B cell (primary cell): ENCODE measurements around the gene FBXO41. TPM values are rescaled to one million over a fixed set of nuclear protein-coding genes. Genes with fewer than 3 reads are reported as not detected.

Source experiments
- ATAC-seq: fragments of 200-7000 bp; cut with Tn5 transposase; one replicate; pipeline ENCODE4 v1.10.0; 2021; ENCODE audit warnings: low read depth, mild to moderate bottlenecking, moderate number of reproducible peaks, moderate library complexity
- CTCF ChIA-PET: fragments of 350-600 bp; sonication (Branson Sonifier 250); formaldehyde crosslinking; loops from one replicate; lab custom pipeline; 2021; ENCODE audit warnings: antibody characterized with exemption, inconsistent platforms; lab: Charles Lee
- POLR2A ChIA-PET: fragments of 350-600 bp; sonication (Branson Sonifier 250); formaldehyde crosslinking; loops from one replicate; lab custom pipeline; 2021; ENCODE audit warnings: antibody characterized with exemption; lab: Charles Lee
- DNase-seq: peaks from one replicate; pipeline ENCODE4 v3.0.0; 2013
- H2AFZ ChIP-seq: 2 replicates; pipeline ENCODE4 v1.6.1; 2012; ENCODE audit warnings: mild to moderate bottlenecking, low read depth, low read length; ENCODE audit not compliant: insufficient read depth, poor library complexity, severe bottlenecking
- H3K27ac ChIP-seq, 2 donors: 1 replicate in 1 of 2; 2 replicates in 1 of 2; pipeline ENCODE4 v1.5.1; 2012 to 2013; ENCODE audit warnings: low read length in 2 of 2, mild to moderate bottlenecking in 2 of 2, moderate library complexity in 1 of 2
- H3K27me3 ChIP-seq, 4 experiments: fragments of 200-600 bp in 1 of 4; sonication (generic) in 1 of 4; replicated peaks in 1 of 4; 1 replicate in 2 of 4; 2 replicates in 2 of 4; pipeline versions ENCODE4 v1.6.1 to v1.7.0; 2013 to 2016; ENCODE audit warnings: low read length in 3 of 4, mild to moderate bottlenecking in 2 of 4, mixed read lengths in 1 of 4, moderate library complexity in 1 of 4; ENCODE audit not compliant: insufficient read depth in 4 of 4, control insufficient read depth in 3 of 4; ENCODE audit errors: control extremely low read depth in 1 of 4
- H3K36me3 ChIP-seq, 2 experiments: replicated peaks in 1 of 2; 1 replicate in 1 of 2; 2 replicates in 1 of 2; pipeline versions ENCODE4 v1.6.1 to v1.7.1; 2013; ENCODE audit warnings: low read length in 1 of 2; ENCODE audit not compliant: insufficient read depth in 2 of 2, control insufficient read depth in 1 of 2; ENCODE audit errors: control extremely low read depth in 1 of 2, extremely low read depth in 1 of 2
- H3K4me1 ChIP-seq, 2 donors: fragments of 200-600 bp in 1 of 2; sonication (generic) in 1 of 2; 1 replicate in 1 of 2; 2 replicates in 1 of 2; pipeline versions ENCODE4 v1.5.1 to v1.6.1; 2013 to 2017; ENCODE audit warnings: low read length in 2 of 2; ENCODE audit not compliant: control insufficient read depth in 2 of 2, insufficient read depth in 2 of 2
- H3K4me2 ChIP-seq: replicated peaks from 2 replicates; pipeline ENCODE3; 2012; ENCODE audit warnings: mild to moderate bottlenecking, low read depth, low read length; ENCODE audit not compliant: poor library complexity, severe bottlenecking
- H3K4me3 ChIP-seq, 5 experiments: fragments of 200-600 bp in 1 of 5; sonication (generic) in 1 of 5; 1 replicate in 3 of 5; 2 replicates in 2 of 5; pipeline versions ENCODE4 v1.5.1 to v1.7.0; 2011 to 2016; ENCODE audit warnings: low read length in 4 of 5, mild to moderate bottlenecking in 4 of 5, low read depth in 2 of 5, control low read depth in 1 of 5, moderate library complexity in 1 of 5; ENCODE audit not compliant: insufficient read depth in 1 of 5; ENCODE audit errors: control extremely low read depth in 1 of 5, extremely low read depth in 1 of 5
- H3K79me2 ChIP-seq: fragments of 200-600 bp; sonication (generic); one replicate; pipeline ENCODE4 v1.6.0; 2016; ENCODE audit warnings: low read length; ENCODE audit not compliant: control insufficient read depth, insufficient read depth
- H3K9ac ChIP-seq: fragments of 200-600 bp; sonication (generic); 2 replicates; pipeline ENCODE4 v1.6.1; 2017; ENCODE audit warnings: mild to moderate bottlenecking, low read length, moderate library complexity
- H3K9me3 ChIP-seq, 3 donors: one replicate each; pipeline versions ENCODE4 v1.6.1 to v1.7.1; 2013; ENCODE audit warnings: low read length in 2 of 3; ENCODE audit not compliant: control insufficient read depth in 2 of 3, insufficient read depth in 1 of 3; ENCODE audit errors: control extremely low read depth in 1 of 3
- H4K20me1 ChIP-seq: 2 replicates; pipeline ENCODE4 v1.6.0; 2012; ENCODE audit warnings: mild to moderate bottlenecking, low read length; ENCODE audit not compliant: insufficient read depth, control insufficient read depth, poor library complexity, severe bottlenecking
- H3K27ac Mint-ChIP-seq: one replicate; pipeline ENCODE4 v1.8.0; 2021; ENCODE audit warnings: mixed read lengths
- H3K27me3 Mint-ChIP-seq: one replicate; pipeline ENCODE4 v1.8.0; 2021; ENCODE audit warnings: mixed read lengths
- H3K4me1 Mint-ChIP-seq: one replicate; pipeline ENCODE4 v1.8.0; 2021; ENCODE audit warnings: mixed read lengths
- H3K4me3 Mint-ChIP-seq: one replicate; pipeline ENCODE4 v1.8.0; 2021; ENCODE audit warnings: mixed read lengths
- H3K9me3 Mint-ChIP-seq: one replicate; pipeline ENCODE4 v1.8.0; 2022; ENCODE audit warnings: mixed read lengths; ENCODE audit not compliant: insufficient read depth
- EZH2 ChIP-seq: IDR thresholded peaks from 2 replicates; pipeline ENCODE4 v1.6.1; 2012; ENCODE audit warnings: borderline replicate concordance, low read depth, mild to moderate bottlenecking, moderate library complexity, low read length; ENCODE audit not compliant: insufficient read depth, poor library complexity, severe bottlenecking
- WGBS: methylation state at CpG from one replicate; pipeline ENCODE4 v1.1.5; 2013; ENCODE audit warnings: missing lambda C conversion rate; ENCODE audit not compliant: insufficient coverage; 5-methylcytosine and 5-hydroxymethylcytosine counted together
- intact Hi-C: fragments of 100-400 bp; cut with micrococcal nuclease; formaldehyde crosslinking; loops from one replicate; pipeline ENCODE4 v1.10.0; 2022
- polyA plus RNA-seq: library from polyadenylated mRNA; depleted of rRNA; stranded (reverse); fragments of >200 nt; gene quantifications from 2 replicates; pipeline ENCODE4 v1.2.3, GENCODE V29; 2012
- total RNA-seq, 2 donors: library from RNA; stranded (reverse); fragments of 120-200 nt in 1 of 2; gene quantifications; 1 replicate in 1 of 2; 2 replicates in 1 of 2; pipeline versions ENCODE4 v1.2.3 to v1.2.4, GENCODE V29; 2013 to 2022
- TF ChIP-seq, protein P1 (sequence below): fragments of 200-600 bp; IDR thresholded peaks from one replicate; pipeline ENCODE4 v1.8.0; 2022; ENCODE audit warnings: antibody characterized with exemption, mild to moderate bottlenecking

Gene FBXO41
- total and polyA plus RNA-seq, 2 donors (not counting 1 experiment from before 2014, with no cell fraction given): 25.2 to 29.6 TPM

DNA sequence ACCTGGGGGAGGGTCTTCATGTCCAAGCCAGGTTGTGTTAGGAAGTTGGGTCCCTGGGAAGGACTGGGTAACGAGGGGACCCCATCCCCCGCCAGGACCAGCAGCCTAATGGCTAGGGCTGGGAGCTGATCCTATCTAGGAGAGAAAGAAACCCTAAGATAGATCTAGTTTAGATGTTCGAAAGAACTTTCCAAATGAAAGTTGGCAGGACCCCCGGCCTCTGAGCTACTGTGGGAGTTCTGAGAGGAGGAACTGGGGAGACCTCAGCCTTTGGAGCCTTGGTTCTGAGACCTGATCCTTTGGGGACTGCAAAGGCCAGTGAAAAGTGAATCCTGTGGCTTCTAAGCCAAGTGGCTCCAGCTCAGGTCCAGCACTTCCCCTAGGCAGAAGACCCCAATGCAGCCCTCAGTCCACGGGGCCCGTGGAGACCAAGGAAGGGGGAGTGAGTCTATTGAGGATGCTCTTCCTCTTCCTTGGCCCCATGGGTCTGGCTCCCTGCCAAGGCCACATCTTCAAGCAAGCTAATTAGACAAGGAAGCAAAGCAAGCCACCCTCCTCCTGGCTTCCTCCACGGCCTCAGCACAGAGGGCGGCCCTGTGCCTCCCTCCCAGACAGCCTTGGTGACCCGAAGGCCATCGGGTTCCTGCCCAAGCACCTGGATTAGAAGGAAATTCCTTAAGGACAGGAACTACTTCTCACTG lies 26.7 kb downstream of the FBXO41 start:
- ATAC-seq (no peak), DNase-seq (no peak)
- Mint-ChIP-seq H3K27ac (no peak overlapping the region), H3K4me3 (no peak overlapping the region), H3K9me3 (no peaks in the 10 kb centered on the region), H3K4me1 (no peaks in the 10 kb centered on the region), H3K27me3 (no peaks in the 10 kb centered on the region)
- POLR2A ChIA-PET: interaction anchor here (0.5 kb wide), 1 partner anchor 27 kb away, joined by 3 read pairs; the partner anchor contains the start of gene FBXO41
- CTCF ChIA-PET: interaction anchor here (1.5 kb wide), 1 partner anchor 31 kb away, joined by 3 read pairs; no protein-coding TSS in a partner anchor
- Histone ChIP-seq H3K36me3 (peaks cover 0 to 40% of the 10 kb centered on the region in 2 experiments), H3K9ac (no peak overlapping the region), H3K4me3 (no peak overlapping the region), H3K27me3 (no peaks in the 10 kb centered on the region), H3K79me2 (no peaks in the 10 kb centered on the region), H2AFZ (no peak overlapping the region), H3K4me1 (no peaks in the 10 kb centered on the region), H4K20me1 (peaks cover 3% of the 10 kb centered on the region), H3K4me2 (no peak overlapping the region), H3K27ac (no peak overlapping the region), H3K9me3 (no peaks in the 10 kb centered on the region)
- no peak for TF ChIP-seq EZH2
- TF ChIP-seq, protein P1, sequence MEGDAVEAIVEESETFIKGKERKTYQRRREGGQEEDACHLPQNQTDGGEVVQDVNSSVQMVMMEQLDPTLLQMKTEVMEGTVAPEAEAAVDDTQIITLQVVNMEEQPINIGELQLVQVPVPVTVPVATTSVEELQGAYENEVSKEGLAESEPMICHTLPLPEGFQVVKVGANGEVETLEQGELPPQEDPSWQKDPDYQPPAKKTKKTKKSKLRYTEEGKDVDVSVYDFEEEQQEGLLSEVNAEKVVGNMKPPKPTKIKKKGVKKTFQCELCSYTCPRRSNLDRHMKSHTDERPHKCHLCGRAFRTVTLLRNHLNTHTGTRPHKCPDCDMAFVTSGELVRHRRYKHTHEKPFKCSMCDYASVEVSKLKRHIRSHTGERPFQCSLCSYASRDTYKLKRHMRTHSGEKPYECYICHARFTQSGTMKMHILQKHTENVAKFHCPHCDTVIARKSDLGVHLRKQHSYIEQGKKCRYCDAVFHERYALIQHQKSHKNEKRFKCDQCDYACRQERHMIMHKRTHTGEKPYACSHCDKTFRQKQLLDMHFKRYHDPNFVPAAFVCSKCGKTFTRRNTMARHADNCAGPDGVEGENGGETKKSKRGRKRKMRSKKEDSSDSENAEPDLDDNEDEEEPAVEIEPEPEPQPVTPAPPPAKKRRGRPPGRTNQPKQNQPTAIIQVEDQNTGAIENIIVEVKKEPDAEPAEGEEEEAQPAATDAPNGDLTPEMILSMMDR: no peak
- intact Hi-C loops: no loop called here
- WGBS: 96% methylated on average over 5 of the region's 10 CpGs

DNA sequence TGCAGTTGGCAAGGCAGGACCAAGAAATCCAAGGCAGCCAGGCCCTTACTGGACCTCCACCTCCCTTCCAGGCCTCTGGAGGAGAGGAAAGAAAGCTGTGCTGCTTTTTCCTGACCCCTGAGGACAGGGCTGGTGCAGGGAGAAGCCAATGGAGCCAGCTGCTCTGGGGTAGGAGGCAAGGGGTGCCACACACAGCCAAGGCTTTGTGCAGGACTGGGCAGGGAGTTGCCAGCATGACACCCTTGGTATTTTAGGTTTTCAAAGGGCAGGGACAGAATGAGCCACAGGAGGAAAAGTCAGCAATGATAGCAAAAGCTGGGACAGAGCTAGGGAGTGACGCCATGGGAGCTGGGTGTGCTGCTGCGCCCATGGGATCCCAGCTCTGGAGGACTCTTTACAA lies 27.3 kb downstream of the FBXO41 start:
- no peaks in the 10 kb centered on the region for H3K9me3 ChIP-seq
- H3K27me3 ChIP-seq: no peaks in the 10 kb centered on the region
- WGBS: 100% methylated on average over 2 of the region's 2 CpGs
- no peak for ATAC-seq
- Mint-ChIP-seq H3K27ac (no peak overlapping the region), H3K27me3 (no peaks in the 10 kb centered on the region), H3K9me3 (no peaks in the 10 kb centered on the region), H3K4me3 (no peak overlapping the region), H3K4me1 (no peaks in the 10 kb centered on the region)
- H3K9ac ChIP-seq: no peak overlapping the region
- no peak for TF ChIP-seq EZH2
- TF ChIP-seq, protein P1: no peak
- H3K36me3 ChIP-seq: peaks cover 0 to 44% of the 10 kb centered on the region in 2 experiments
- no peak overlapping the region for H3K4me3 ChIP-seq
- no peak overlapping the region for H3K27ac ChIP-seq
- no peaks in the 10 kb centered on the region for H3K79me2 ChIP-seq
- intact Hi-C loops: no loop called here
- no peaks in the 10 kb centered on the region for H3K4me1 ChIP-seq
- peaks cover 4% of the 10 kb centered on the region for H4K20me1 ChIP-seq
- H3K4me2 ChIP-seq: no peak overlapping the region
- ChIA-PET POLR2A (no interaction called here), CTCF (interaction anchor here (1.5 kb wide), 1 partner anchor 31 kb away, joined by 3 read pairs; no protein-coding TSS in a partner anchor)
- no peak for DNase-seq
- no peak overlapping the region for H2AFZ ChIP-seq
